ENCODE results near the gene SLIT1.

The SLIT1 gene

GRCh38 chr10:97078938-97079445 lies 106.8 kb downstream of the SLIT1 start:
- ATAC-seq: no peak

GRCh38 chr10:97078261-97078937 lies 107.4 kb downstream of the SLIT1 start:
- ATAC-seq: no peak

More at GRCh38 chr10:97078938-97079445, 106.8 kb downstream of the SLIT1 start:
- DNase-seq: no peak

GRCh38 chr10:97076781-97077180 lies 109.0 kb downstream of the SLIT1 start:
- no peak for DNase-seq
- ATAC-seq: no peak

More at GRCh38 chr10:97078261-97078937, 107.4 kb downstream of the SLIT1 start:
- no peak for DNase-seq

GRCh38 chr10:97075961-97076525 lies 109.7 kb downstream of the SLIT1 start:
- DNase-seq (no peak), ATAC-seq (no peak)

GRCh38 chr10:97075421-97075820 lies 110.3 kb downstream of the SLIT1 start:
- no peak for DNase-seq
- no peak for ATAC-seq

GRCh38 chr10:97074256-97075145 lies 111.3 kb downstream of the SLIT1 start:
- no peak for DNase-seq

GRCh38 chr10:97072851-97073665 lies 112.7 kb downstream of the SLIT1 start:
- ATAC-seq: no peak
- DNase-seq: peak; percentile 88

More at GRCh38 chr10:97074256-97075145, 111.3 kb downstream of the SLIT1 start:
- ATAC-seq: no peak

GRCh38 chr10:97071496-97071895 lies 114.3 kb downstream of the SLIT1 start:
- ATAC-seq: no peak
- DNase-seq: no peak

GRCh38 chr10:97069576-97070362 lies 116.0 kb downstream of the SLIT1 start:
- ATAC-seq (peak; percentile 30), DNase-seq (no peak)

- ATAC-seq (no peak), DNase-seq (no peak)
Measured at GRCh38 chr10:97069026-97069425, 116.7 kb downstream of the SLIT1 start.

- DNase-seq (no peak), ATAC-seq (no peak)
Measured at GRCh38 chr10:97067716-97068391, 117.9 kb downstream of the SLIT1 start.

- ATAC-seq (no peak), DNase-seq (no peak)
Measured at GRCh38 chr10:97066877-97067555, 118.7 kb downstream of the SLIT1 start.

- no peak for DNase-seq
Measured at GRCh38 chr10:97065686-97066660, 119.8 kb downstream of the SLIT1 start.

GRCh38 chr10:97065128-97065527 lies 120.6 kb downstream of the SLIT1 start:
- DNase-seq: no peak
- ATAC-seq: no peak

More at GRCh38 chr10:97065686-97066660, 119.8 kb downstream of the SLIT1 start:
- ATAC-seq: no peak

GRCh38 chr10:97063983-97064837 lies 121.5 kb downstream of the SLIT1 start:
- DNase-seq (no peak), ATAC-seq (no peak)

- DNase-seq: no peak
- ATAC-seq: no peak
Measured at GRCh38 chr10:97063271-97063982, 122.3 kb downstream of the SLIT1 start.

GRCh38 chr10:97062456-97062855 lies 123.3 kb downstream of the SLIT1 start:
- no peak for ATAC-seq
- no peak for DNase-seq
